Nephron (organoid): ENCODE measurements around the gene SUCLA2.

Source experiments
- H3K27ac Mint-ChIP-seq, 3 experiments: 2 replicates each; pipeline ENCODE4 v1.8.0; 2020; ENCODE audit warnings: mixed read lengths in 3 of 3, mild to moderate bottlenecking in 2 of 3, moderate library complexity in 1 of 3
- H3K27me3 Mint-ChIP-seq: 2 replicates; pipeline ENCODE4 v1.8.0; 2021; ENCODE audit warnings: low read depth, mild to moderate bottlenecking, moderate library complexity, mixed read lengths
- H3K36me3 Mint-ChIP-seq: 2 replicates; pipeline ENCODE4 v1.8.0; 2020; ENCODE audit warnings: low read depth, mixed read lengths
- H3K4me1 Mint-ChIP-seq: 2 replicates; pipeline ENCODE4 v1.8.0; 2020; ENCODE audit warnings: mixed read lengths
- H3K4me3 Mint-ChIP-seq, 3 experiments: 2 replicates each; pipeline ENCODE4 v1.8.0; 2020; ENCODE audit warnings: mild to moderate bottlenecking in 3 of 3, mixed read lengths in 3 of 3, moderate library complexity in 2 of 3
- H3K9me3 Mint-ChIP-seq: 2 replicates; pipeline ENCODE4 v1.8.0; 2020; ENCODE audit warnings: mixed read lengths
- CTCF ChIP-seq, 3 experiments: fragments of 200-600 bp; sonication (generic); IDR thresholded peaks; one replicate each; pipeline ENCODE4 v1.5.0; 2021; ENCODE audit warnings: antibody characterized with exemption in 3 of 3; ENCODE audit not compliant: unreplicated experiment in 3 of 3

The SUCLA2 gene

GRCh38 chr13:48040049-48040448 is 39.0 kb upstream of the SUCLA2 start:
- H3K27ac Mint-ChIP-seq = peak overlapping the region in 1 of 3 experiments; percentile 68

GRCh38 chr13:48038761-48039160 is 37.7 kb upstream of the SUCLA2 start:
- Mint-ChIP-seq H3K4me3 (peak overlapping the region; percentile 94 to 97 (median 97)), H3K4me1 (peaks cover 26% of the 10 kb centered on the region), H3K9me3 (peaks cover 4% of the 10 kb centered on the region), H3K27me3 (no peaks in the 10 kb centered on the region), H3K27ac (peak overlapping the region; percentile 97 to 98 (median 97)), H3K36me3 (peaks cover 43% of the 10 kb centered on the region)
- TF ChIP-seq CTCF (IDR thresholded peaks at IDR 0.05; ENCODE audit: unreplicated experiment in 3 of 3) = no peak

More at GRCh38 chr13:48040049-48040448, 39.0 kb upstream of the SUCLA2 start:
- no peaks in the 10 kb centered on the region for H3K27me3 Mint-ChIP-seq
- H3K4me3 Mint-ChIP-seq = peak overlapping the region; percentile 61 to 67 (median 65)
- H3K36me3 Mint-ChIP-seq = peaks cover 32% of the 10 kb centered on the region
- peaks cover 26% of the 10 kb centered on the region for H3K4me1 Mint-ChIP-seq
- no peak for TF ChIP-seq CTCF (IDR thresholded peaks at IDR 0.05; ENCODE audit: unreplicated experiment in 3 of 3)
- no peaks in the 10 kb centered on the region for H3K9me3 Mint-ChIP-seq

GRCh38 chr13:48037346-48038173 is 36.5 kb upstream of the SUCLA2 start, which contains the start of gene NUDT15:
NUDT15 (plus strand) TSS chr13:48037726; CDS start chr13:48037747, 21 bp downstream.
- Mint-ChIP-seq H3K27ac (peak within 1 kb of the TSS; percentile 97 to 98 (median 97)), H3K27me3 (no peaks in the 10 kb centered on the region), H3K36me3 (peaks cover 45% of the 10 kb centered on the region), H3K9me3 (peaks cover 10% of the 10 kb centered on the region), H3K4me3 (peak within 1 kb of the TSS; percentile 94 to 97 (median 97)), H3K4me1 (peaks cover 26% of the 10 kb centered on the region)
- peak; percentile 99 to 100 (median 99) for TF ChIP-seq CTCF (IDR thresholded peaks at IDR 0.05; ENCODE audit: unreplicated experiment in 3 of 3)

- Mint-ChIP-seq H3K27me3 (no peaks in the 10 kb centered on the region), H3K36me3 (peaks cover 63% of the 10 kb centered on the region), H3K9me3 (peaks cover 34% of the 10 kb centered on the region), H3K27ac (no peak overlapping the region), H3K4me3 (no peak overlapping the region), H3K4me1 (no peaks in the 10 kb centered on the region)
- no peak for TF ChIP-seq CTCF (IDR thresholded peaks at IDR 0.05; ENCODE audit: unreplicated experiment in 3 of 3)
Observed at GRCh38 chr13:48029859-48030258, 28.8 kb upstream of the SUCLA2 start.

- no peak for TF ChIP-seq CTCF (IDR thresholded peaks at IDR 0.05; ENCODE audit: unreplicated experiment in 3 of 3)
- Mint-ChIP-seq H3K36me3 (peaks cover 54% of the 10 kb centered on the region), H3K27ac (no peak overlapping the region), H3K9me3 (peaks cover 35% of the 10 kb centered on the region), H3K4me1 (no peaks in the 10 kb centered on the region), H3K27me3 (no peaks in the 10 kb centered on the region), H3K4me3 (no peak overlapping the region)
Observed at GRCh38 chr13:48028066-48028465, 27.0 kb upstream of the SUCLA2 start.
